SJSA1 (cell line): ENCODE data around the gene ADGRD1. TPM values are rescaled to one million over a fixed set of nuclear protein-coding genes. Genes with fewer than 3 reads are reported as not detected.

Experiments
- DNase-seq, 2 experiments: peaks; one replicate each; pipeline ENCODE4 v3.0.0-alpha.2; 2015 to 2020; ENCODE audit warnings: low spot score in 2 of 2, low read depth in 1 of 2
- H3K27ac ChIP-seq: fragments of 250-450 bp; sonication (Bioruptor Pico); 2 replicates; pipeline ENCODE4 v1.5.1; 2020; ENCODE audit warnings: mild to moderate bottlenecking, moderate library complexity
- H3K27me3 ChIP-seq: fragments of 250-450 bp; sonication (Bioruptor Pico); replicated peaks from 2 replicates; pipeline ENCODE4 v1.5.1; 2020; ENCODE audit warnings: mild to moderate bottlenecking, moderate library complexity
- H3K36me3 ChIP-seq: fragments of 250-450 bp; sonication (Bioruptor Pico); 2 replicates; pipeline ENCODE4 v1.5.1; 2020; ENCODE audit warnings: mild to moderate bottlenecking
- H3K4me1 ChIP-seq: fragments of 250-450 bp; sonication (Bioruptor Pico); replicated peaks from 2 replicates; pipeline ENCODE4 v1.6.1; 2021; ENCODE audit warnings: mild to moderate bottlenecking
- H3K4me3 ChIP-seq: fragments of 250-450 bp; sonication (Bioruptor Pico); 2 replicates; pipeline ENCODE4 v1.5.1; 2020; ENCODE audit warnings: mild to moderate bottlenecking
- H3K9me3 ChIP-seq: fragments of 250-450 bp; sonication (Bioruptor Pico); replicated peaks from 2 replicates; pipeline ENCODE4 v1.5.1; 2020; ENCODE audit warnings: mild to moderate bottlenecking
- total RNA-seq: library from RNA; depleted of rRNA; stranded (reverse); fragments of >200 nt; shearing (Covaris generic); gene quantifications from 2 replicates; pipeline ENCODE4 v1.2.3, GENCODE V29; 2014

ADGRD1 gene
- total RNA-seq, 1 experiment from 2014 or later, result 1.0 TPM

DNA sequence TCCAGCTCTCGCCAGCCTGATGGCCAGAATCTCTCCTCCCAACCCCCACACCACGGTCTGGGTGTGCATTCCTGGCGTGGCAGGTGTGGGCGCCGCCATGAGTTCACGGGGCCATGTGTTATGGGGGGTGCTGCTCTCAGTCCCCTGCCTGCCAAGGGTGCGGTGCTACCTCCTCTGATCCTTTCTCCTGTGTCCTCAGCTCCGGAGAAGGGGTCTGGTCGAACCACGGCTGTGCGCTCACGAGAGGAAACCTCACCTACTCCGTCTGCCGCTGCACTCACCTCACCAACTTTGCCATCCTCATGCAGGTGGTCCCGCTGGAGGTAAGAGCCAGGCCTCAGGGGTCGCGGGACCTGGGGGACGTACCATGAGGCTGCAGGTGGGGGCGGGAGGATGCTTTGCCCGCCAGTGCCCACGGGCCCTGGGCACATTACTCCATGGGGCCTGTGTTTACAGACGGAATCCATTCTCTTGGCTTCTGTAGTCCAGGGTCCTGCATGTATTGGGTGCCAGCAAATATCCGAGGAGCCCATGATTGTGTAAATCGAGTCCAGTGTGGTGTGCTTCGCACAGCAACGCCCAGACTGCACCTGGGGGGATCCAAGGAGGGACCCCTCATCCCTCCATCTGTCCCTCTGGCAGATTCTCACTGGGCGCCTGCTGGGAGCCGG is 130.8 kb downstream of the ADGRD1 start:
- H3K9me3 ChIP-seq, result no peaks in the 10 kb centered on the region
- H3K27me3 ChIP-seq, result no peaks in the 10 kb centered on the region
- no peak overlapping the region for H3K4me3 ChIP-seq

DNA sequence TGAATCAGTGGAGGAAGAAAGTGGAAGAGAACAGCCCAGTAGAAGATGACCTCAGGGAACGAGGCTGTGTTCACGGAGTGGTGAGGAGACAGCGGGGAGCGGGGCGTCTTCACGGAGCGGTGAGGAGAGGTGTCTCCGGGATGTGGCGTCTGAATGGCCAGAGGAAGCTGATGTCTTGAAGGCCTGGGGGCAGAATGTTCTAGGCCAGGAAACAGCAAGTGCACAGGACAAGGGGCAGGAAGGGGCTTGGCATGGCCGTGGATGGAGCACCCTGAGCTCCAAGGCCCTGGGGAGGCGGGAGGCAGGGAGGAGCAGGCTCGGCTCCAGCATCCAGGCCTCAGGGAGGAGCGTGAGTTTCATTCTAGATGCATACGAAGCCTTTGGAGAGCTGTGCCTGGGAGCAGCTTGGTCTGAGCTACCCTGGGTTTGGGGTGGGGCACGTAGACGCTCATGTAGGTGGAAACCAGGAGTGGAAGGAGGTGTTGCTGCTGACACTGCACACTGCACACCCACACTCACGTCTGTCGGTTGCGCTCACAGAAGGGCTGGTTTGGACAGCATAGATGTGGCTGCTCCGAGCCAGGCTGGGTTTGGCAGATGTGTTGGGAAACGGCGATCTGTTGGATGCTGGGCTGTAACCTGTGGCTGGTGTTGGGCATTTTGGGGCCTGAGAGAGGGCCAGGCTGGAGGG is 131.6 kb downstream of the ADGRD1 start:
- DNase-seq, result peak in 1 of 2 experiments; percentile 30
- Histone ChIP-seq H3K27ac (no peak overlapping the region), H3K27me3 (no peaks in the 10 kb centered on the region), H3K4me1 (no peaks in the 10 kb centered on the region), H3K9me3 (no peaks in the 10 kb centered on the region), H3K36me3 (no peaks in the 10 kb centered on the region), H3K4me3 (no peak overlapping the region)

More for the DNA sequence above, 130.8 kb downstream of the ADGRD1 start:
- Histone ChIP-seq H3K27ac (no peak overlapping the region), H3K36me3 (no peaks in the 10 kb centered on the region), H3K4me1 (no peaks in the 10 kb centered on the region)
- peak in 1 of 2 experiments; percentile 31 for DNase-seq

DNA sequence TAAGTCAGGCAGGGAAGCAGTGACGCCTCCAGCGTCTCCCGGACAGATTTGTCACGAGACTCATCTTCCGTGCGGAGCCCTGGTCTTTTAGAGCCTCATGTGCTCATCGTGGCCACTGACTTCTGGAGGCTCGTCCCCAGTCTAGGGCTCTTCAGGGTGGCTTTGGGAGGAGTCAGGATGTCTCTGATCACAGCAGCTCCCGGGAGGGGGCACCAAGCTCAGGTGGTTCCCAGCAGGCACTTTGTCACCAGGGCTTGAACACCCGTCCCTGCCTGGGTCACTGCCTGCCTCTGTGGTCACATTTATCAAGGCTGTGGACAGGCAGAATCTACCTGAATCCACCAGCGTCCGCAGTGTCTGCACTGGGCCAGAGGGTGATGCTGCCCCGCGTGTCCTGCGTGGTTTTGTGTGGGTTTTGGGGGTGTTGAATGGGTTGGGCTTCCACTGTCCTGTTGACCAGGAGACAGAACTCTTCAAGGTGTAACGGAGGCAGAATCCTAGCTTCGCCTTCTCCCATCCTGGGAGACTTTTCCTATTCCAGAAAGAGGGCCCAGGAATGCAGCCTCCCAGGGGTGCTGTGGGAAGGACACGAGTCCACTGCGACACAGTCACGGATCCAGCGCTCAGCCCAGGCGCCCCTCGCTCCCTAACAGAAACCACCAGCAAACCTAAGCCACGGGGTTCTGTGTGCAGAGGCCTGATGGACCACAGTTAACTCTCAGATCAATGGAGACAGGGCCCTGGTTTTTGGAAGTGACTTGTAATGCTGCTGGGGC is 132.3 kb downstream of the ADGRD1 start:
- H3K27me3 ChIP-seq, result no peaks in the 10 kb centered on the region
- no peaks in the 10 kb centered on the region for H3K36me3 ChIP-seq
- H3K4me1 ChIP-seq, result no peaks in the 10 kb centered on the region
- H3K9me3 ChIP-seq, result no peaks in the 10 kb centered on the region
- H3K4me3 ChIP-seq, result no peak overlapping the region
- DNase-seq, result no peak
- no peak overlapping the region for H3K27ac ChIP-seq

- no peaks in the 10 kb centered on the region for H3K4me1 ChIP-seq
- no peak for DNase-seq
- no peaks in the 10 kb centered on the region for H3K36me3 ChIP-seq
- H3K27ac ChIP-seq, result no peak overlapping the region
- H3K4me3 ChIP-seq, result no peak overlapping the region
- no peaks in the 10 kb centered on the region for H3K27me3 ChIP-seq
- no peaks in the 10 kb centered on the region for H3K9me3 ChIP-seq
These were observed 133.7 kb downstream of the ADGRD1 start for GRCh38 chr12:131087302-131087818.

DNA sequence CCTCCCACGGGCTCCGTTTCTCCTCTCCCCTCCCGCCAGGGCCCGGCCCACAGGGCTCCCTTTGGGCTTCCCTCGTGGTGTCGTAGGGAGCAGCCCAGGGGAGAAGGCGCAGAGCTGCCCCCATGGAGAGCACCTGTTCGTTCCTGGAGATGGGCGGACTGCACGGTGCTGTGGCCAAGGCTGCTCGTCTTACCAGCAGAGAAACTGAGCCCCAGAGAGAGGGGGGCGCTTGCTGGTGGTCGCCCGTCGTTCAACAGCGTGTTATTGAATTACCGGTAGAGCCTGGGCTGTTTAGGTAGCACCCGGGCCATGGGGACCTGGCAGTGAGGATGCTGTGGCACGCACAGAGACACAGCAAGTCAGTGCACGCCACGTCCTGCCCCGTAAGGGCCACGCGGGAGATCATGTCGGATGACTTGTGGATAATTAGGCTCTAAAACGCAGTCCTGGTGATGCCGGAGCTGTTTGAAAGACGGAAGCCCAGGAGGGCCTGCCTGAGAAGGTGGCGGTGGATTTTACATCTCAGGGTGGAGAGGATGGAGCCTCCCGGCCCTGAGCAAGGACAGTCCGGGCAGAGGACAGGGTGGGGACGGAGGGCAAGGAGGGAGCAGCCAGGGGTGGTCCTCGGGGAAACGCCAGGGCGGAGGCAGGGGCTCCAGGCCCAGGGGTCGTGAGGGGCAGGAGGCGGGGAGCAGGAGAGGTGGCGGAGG is 134.4 kb downstream of the ADGRD1 start:
- H3K4me3 ChIP-seq, result no peak overlapping the region
- no peaks in the 10 kb centered on the region for H3K9me3 ChIP-seq
- H3K36me3 ChIP-seq, result no peaks in the 10 kb centered on the region
- no peak overlapping the region for H3K27ac ChIP-seq
- peak in 1 of 2 experiments; percentile 31 for DNase-seq
- no peaks in the 10 kb centered on the region for H3K4me1 ChIP-seq
- H3K27me3 ChIP-seq, result no peaks in the 10 kb centered on the region

GRCh38 chr12:131088701-131089530 is 135.2 kb downstream of the ADGRD1 start:
- H3K4me3 ChIP-seq, result no peak overlapping the region
- no peaks in the 10 kb centered on the region for H3K9me3 ChIP-seq
- H3K27me3 ChIP-seq, result no peaks in the 10 kb centered on the region
- H3K4me1 ChIP-seq, result no peaks in the 10 kb centered on the region
- DNase-seq, result peak in 1 of 2 experiments; percentile 35
- no peak overlapping the region for H3K27ac ChIP-seq
- no peaks in the 10 kb centered on the region for H3K36me3 ChIP-seq

GRCh38 chr12:131089531-131090273 is 136.0 kb downstream of the ADGRD1 start:
- H3K27me3 ChIP-seq, result no peaks in the 10 kb centered on the region
- no peaks in the 10 kb centered on the region for H3K4me1 ChIP-seq
- H3K27ac ChIP-seq, result no peak overlapping the region
- DNase-seq, result peak in 1 of 2 experiments; percentile 28
- no peaks in the 10 kb centered on the region for H3K9me3 ChIP-seq
- H3K36me3 ChIP-seq, result no peaks in the 10 kb centered on the region
- H3K4me3 ChIP-seq, result no peak overlapping the region

- Histone ChIP-seq H3K36me3 (no peaks in the 10 kb centered on the region), H3K4me1 (no peaks in the 10 kb centered on the region), H3K9me3 (no peaks in the 10 kb centered on the region), H3K4me3 (no peak overlapping the region), H3K27ac (no peak overlapping the region), H3K27me3 (no peaks in the 10 kb centered on the region)
- no peak for DNase-seq
These were observed 136.8 kb downstream of the ADGRD1 start for GRCh38 chr12:131090274-131091210.

GRCh38 chr12:131091413-131091975 is 137.8 kb downstream of the ADGRD1 start:
- DNase-seq, result no peak
- Histone ChIP-seq H3K36me3 (no peaks in the 10 kb centered on the region), H3K27ac (no peak overlapping the region), H3K4me3 (no peak overlapping the region), H3K4me1 (no peaks in the 10 kb centered on the region), H3K27me3 (no peaks in the 10 kb centered on the region), H3K9me3 (no peaks in the 10 kb centered on the region)

DNA sequence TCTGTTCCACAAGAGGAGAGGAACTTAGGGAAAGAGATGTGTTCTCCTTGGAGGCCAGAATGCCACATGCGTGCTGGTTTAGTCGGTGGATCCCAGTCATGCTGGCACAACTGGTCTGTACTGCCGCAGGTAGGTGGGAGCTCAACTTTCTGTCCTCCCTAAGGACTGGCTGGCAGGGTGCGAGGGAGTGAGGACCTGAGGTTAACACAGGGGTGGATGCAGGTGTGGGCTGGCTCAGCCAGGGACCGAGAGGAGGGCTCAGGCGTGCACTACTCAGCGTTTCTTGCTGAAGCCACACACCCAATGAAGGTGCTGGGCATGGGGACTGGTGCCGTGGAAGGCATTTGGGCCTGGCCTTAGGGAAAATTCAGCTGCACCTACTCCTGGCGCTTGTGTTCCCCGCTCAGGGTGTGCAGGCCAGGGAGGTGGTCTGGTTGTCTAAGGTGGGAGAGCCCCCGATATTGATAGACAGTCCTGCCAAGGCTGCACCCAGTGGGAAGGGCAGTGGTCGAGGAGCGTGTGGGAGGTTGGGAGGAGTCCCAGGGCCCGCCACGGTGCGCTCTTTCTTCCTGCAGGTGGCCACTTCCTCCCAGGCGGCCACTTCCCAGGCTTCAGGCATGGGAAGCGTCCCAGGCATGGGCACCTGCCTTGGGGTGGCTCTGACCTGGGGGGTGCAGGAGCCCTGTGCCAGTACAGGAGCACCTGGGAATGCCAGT is 138.4 kb downstream of the ADGRD1 start:
- H3K36me3 ChIP-seq, result no peaks in the 10 kb centered on the region
- no peak overlapping the region for H3K4me3 ChIP-seq
- no peaks in the 10 kb centered on the region for H3K4me1 ChIP-seq
- no peaks in the 10 kb centered on the region for H3K9me3 ChIP-seq
- H3K27ac ChIP-seq, result no peak overlapping the region
- H3K27me3 ChIP-seq, result no peaks in the 10 kb centered on the region
- DNase-seq, result no peak
